ENCODE results near the gene MAMDC2.

The MAMDC2 gene

GRCh38 chr9:70259512-70259802 lies 215.8 kb downstream of the MAMDC2 start:
- no peak for TF ChIP-seq CTCF (IDR thresholded peaks at IDR 0.05; ENCODE audit: insufficient read depth, low read length, poor library complexity, severe bottlenecking)
- no peaks in the 10 kb centered on the region; the same call in 1 of the 2 replicates for H3K36me3 ChIP-seq (ENCODE audit: control insufficient read depth, insufficient read depth, low read length)
- peak overlapping the region; percentile 85 for H3K4me3 ChIP-seq (replicated peaks; ENCODE audit: low read depth, low read length)
- H3K27me3 ChIP-seq (replicated peaks; ENCODE audit: control insufficient read depth, insufficient read depth, low read length), result no peaks in the 10 kb centered on the region
- DNase-seq (ENCODE audit: extremely low read depth, insufficient read length), result no peak

- H3K27me3 ChIP-seq (replicated peaks; ENCODE audit: control insufficient read depth, insufficient read depth, low read length), result no peaks in the 10 kb centered on the region
- DNase-seq (ENCODE audit: extremely low read depth, insufficient read length), result no peak
- no peaks in the 10 kb centered on the region; the same call in 1 of the 2 replicates for H3K36me3 ChIP-seq (ENCODE audit: control insufficient read depth, insufficient read depth, low read length)
- TF ChIP-seq CTCF (IDR thresholded peaks at IDR 0.05; ENCODE audit: insufficient read depth, low read length, poor library complexity, severe bottlenecking), result no peak
- peak overlapping the region; percentile 85 for H3K4me3 ChIP-seq (replicated peaks; ENCODE audit: low read depth, low read length)
These were observed 216.4 kb downstream of the MAMDC2 start for GRCh38 chr9:70260007-70260443.

- DNase-seq (ENCODE audit: extremely low read depth, insufficient read length), result peak; percentile 33
- H3K36me3 ChIP-seq (ENCODE audit: control insufficient read depth, insufficient read depth, low read length), result no peaks in the 10 kb centered on the region; the same call in 1 of the 2 replicates
- TF ChIP-seq CTCF (IDR thresholded peaks at IDR 0.05; ENCODE audit: insufficient read depth, low read length, poor library complexity, severe bottlenecking), result no peak
- H3K27me3 ChIP-seq (replicated peaks; ENCODE audit: control insufficient read depth, insufficient read depth, low read length), result no peaks in the 10 kb centered on the region
- peak overlapping the region; percentile 85 for H3K4me3 ChIP-seq (replicated peaks; ENCODE audit: low read depth, low read length)
These were observed 217.0 kb downstream of the MAMDC2 start for GRCh38 chr9:70260606-70261005.

GRCh38 chr9:70261131-70261870 lies 217.7 kb downstream of the MAMDC2 start:
- H3K36me3 ChIP-seq (ENCODE audit: control insufficient read depth, insufficient read depth, low read length), result no peaks in the 10 kb centered on the region; the same call in 1 of the 2 replicates
- no peak overlapping the region for H3K4me3 ChIP-seq (replicated peaks; ENCODE audit: low read depth, low read length)
- TF ChIP-seq CTCF (IDR thresholded peaks at IDR 0.05; ENCODE audit: insufficient read depth, low read length, poor library complexity, severe bottlenecking), result no peak
- DNase-seq (ENCODE audit: extremely low read depth, insufficient read length), result no peak
- H3K27me3 ChIP-seq (replicated peaks; ENCODE audit: control insufficient read depth, insufficient read depth, low read length), result no peaks in the 10 kb centered on the region

GRCh38 chr9:70262366-70262765 lies 218.7 kb downstream of the MAMDC2 start:
- no peak for DNase-seq (ENCODE audit: extremely low read depth, insufficient read length)
- H3K4me3 ChIP-seq (replicated peaks; ENCODE audit: low read depth, low read length), result no peak overlapping the region
- H3K36me3 ChIP-seq (ENCODE audit: control insufficient read depth, insufficient read depth, low read length), result no peaks in the 10 kb centered on the region; the same call in 1 of the 2 replicates
- no peaks in the 10 kb centered on the region for H3K27me3 ChIP-seq (replicated peaks; ENCODE audit: control insufficient read depth, insufficient read depth, low read length)
- no peak for TF ChIP-seq CTCF (IDR thresholded peaks at IDR 0.05; ENCODE audit: insufficient read depth, low read length, poor library complexity, severe bottlenecking)
